Activated T-helper 2 cell treated with anti-CD3 and anti-CD28 coated beads, Interferon-gamma antibody, Interleukin-2, Interleukin-4, amounts not matched to agents 10 μg/mL and 5 μg/mL and 100 μg/mL, durations not matched to agents 14 hours and 24 hours and 36 hours (primary cell): ENCODE data around the gene MTHFR. TPM values are rescaled to one million over a fixed set of nuclear protein-coding genes. Genes with fewer than 3 reads are reported as not detected.

Experiments used
- DNase-seq: peaks from one replicate; pipeline ENCODE4 v3.0.0; 2021; ENCODE audit warnings: low spot score
- H3K27ac Mint-ChIP-seq: one replicate; pipeline ENCODE4 v1.8.0; 2021; ENCODE audit warnings: mixed read lengths
- H3K27me3 Mint-ChIP-seq: one replicate; pipeline ENCODE4 v1.8.0; 2021; ENCODE audit warnings: low read depth, mixed read lengths
- H3K36me3 Mint-ChIP-seq: one replicate; pipeline ENCODE4 v1.8.0; 2021; ENCODE audit warnings: low read depth, mixed read lengths
- H3K4me1 Mint-ChIP-seq: one replicate; pipeline ENCODE4 v1.8.0; 2021; ENCODE audit warnings: low read depth, mixed read lengths
- H3K4me3 Mint-ChIP-seq: one replicate; pipeline ENCODE4 v1.8.0; 2021; ENCODE audit warnings: low read depth, mild to moderate bottlenecking, moderate library complexity, mixed read lengths
- H3K9me3 Mint-ChIP-seq: one replicate; pipeline ENCODE4 v1.8.0; 2021; ENCODE audit warnings: mixed read lengths
- intact Hi-C: fragments of 100-400 bp; cut with micrococcal nuclease; formaldehyde crosslinking; loops from one replicate; pipeline ENCODE4 v1.15.1; 2023
- total RNA-seq: library from RNA; stranded (reverse); gene quantifications from 2 replicates; pipeline ENCODE4 v1.2.3, GENCODE V29; 2022

MTHFR gene
- total RNA-seq, 1 donor from 2014 or later = 18.8 TPM

DNA sequence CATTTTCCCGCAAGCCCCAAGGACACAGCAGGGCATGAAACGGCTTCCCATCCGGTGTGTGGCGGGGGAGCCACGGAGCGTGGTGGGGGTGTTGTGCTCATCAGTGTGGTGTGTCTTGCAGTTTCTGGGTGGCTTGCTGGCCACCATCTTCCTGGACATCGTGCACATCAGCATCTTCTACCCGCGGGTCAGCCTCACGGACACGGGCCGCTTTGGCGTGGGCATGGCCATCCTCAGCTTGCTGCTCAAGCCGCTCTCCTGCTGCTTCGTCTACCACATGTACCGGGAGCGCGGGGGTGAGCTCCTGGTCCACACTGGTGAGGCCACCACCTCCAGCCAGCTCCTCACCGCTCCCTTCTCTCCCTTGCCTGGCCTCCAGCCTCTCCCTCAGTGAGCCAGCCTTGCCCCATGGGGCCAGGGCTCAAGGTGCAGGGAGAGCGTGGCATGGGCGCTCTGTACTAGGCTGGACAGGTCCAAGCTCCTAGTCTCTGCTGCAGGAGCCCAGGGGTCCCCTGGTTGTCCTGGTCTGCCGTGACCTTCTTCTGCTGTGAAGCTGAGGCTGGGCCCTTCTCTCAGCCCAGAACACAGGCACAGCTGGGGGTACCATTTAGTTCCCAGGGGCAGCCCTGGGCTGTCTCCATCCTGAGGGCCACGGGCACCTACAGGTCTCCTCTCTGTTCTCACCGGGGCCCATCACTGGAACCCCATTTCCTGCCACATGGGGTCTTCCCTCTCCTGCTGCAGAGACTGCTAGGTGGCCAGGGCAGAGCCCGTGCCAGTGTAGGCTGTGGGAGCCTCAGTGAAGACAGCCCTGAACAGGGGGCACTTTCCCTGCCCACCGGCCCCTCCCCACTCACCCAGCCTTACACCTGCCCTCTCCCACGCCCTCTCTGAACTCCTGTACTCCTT, 57.2 kb downstream of the MTHFR start:
- no peaks in the 10 kb centered on the region for H3K27me3 Mint-ChIP-seq
- H3K4me3 Mint-ChIP-seq = no peak overlapping the region
- intact Hi-C loops = no loop called here
- no peak overlapping the region for H3K27ac Mint-ChIP-seq
- peaks cover 19% of the 10 kb centered on the region for H3K36me3 Mint-ChIP-seq
- no peak for DNase-seq
- H3K9me3 Mint-ChIP-seq = no peaks in the 10 kb centered on the region
- H3K4me1 Mint-ChIP-seq = peaks cover 10% of the 10 kb centered on the region

- H3K4me3 Mint-ChIP-seq = no peak overlapping the region
- intact Hi-C loops = no loop called here
- H3K36me3 Mint-ChIP-seq = peaks cover 19% of the 10 kb centered on the region
These were observed 58.8 kb downstream of the MTHFR start for GRCh38 chr1:11746795-11747487.

GRCh38 chr1:11746092-11746491, 59.7 kb downstream of the MTHFR start:
- intact Hi-C loops = no loop called here

More at GRCh38 chr1:11746795-11747487, 58.8 kb downstream of the MTHFR start:
- peaks cover 4% of the 10 kb centered on the region for H3K27me3 Mint-ChIP-seq
- H3K4me1 Mint-ChIP-seq = peaks cover 16% of the 10 kb centered on the region
- H3K27ac Mint-ChIP-seq = no peak overlapping the region
- no peaks in the 10 kb centered on the region for H3K9me3 Mint-ChIP-seq
- DNase-seq = no peak

GRCh38 chr1:11744287-11744686, 61.5 kb downstream of the MTHFR start:
- Mint-ChIP-seq H3K4me3 (no peak overlapping the region), H3K27me3 (peaks cover 6% of the 10 kb centered on the region), H3K36me3 (peaks cover 21% of the 10 kb centered on the region), H3K27ac (no peak overlapping the region), H3K4me1 (peaks cover 40% of the 10 kb centered on the region), H3K9me3 (no peaks in the 10 kb centered on the region)
- no peak for DNase-seq
- intact Hi-C loops = no loop called here

More at GRCh38 chr1:11746092-11746491, 59.7 kb downstream of the MTHFR start:
- H3K27ac Mint-ChIP-seq = no peak overlapping the region
- peaks cover 4% of the 10 kb centered on the region for H3K27me3 Mint-ChIP-seq
- DNase-seq = no peak
- H3K36me3 Mint-ChIP-seq = peaks cover 19% of the 10 kb centered on the region
- H3K9me3 Mint-ChIP-seq = no peaks in the 10 kb centered on the region
- H3K4me3 Mint-ChIP-seq = no peak overlapping the region
- H3K4me1 Mint-ChIP-seq = peaks cover 25% of the 10 kb centered on the region

DNA sequence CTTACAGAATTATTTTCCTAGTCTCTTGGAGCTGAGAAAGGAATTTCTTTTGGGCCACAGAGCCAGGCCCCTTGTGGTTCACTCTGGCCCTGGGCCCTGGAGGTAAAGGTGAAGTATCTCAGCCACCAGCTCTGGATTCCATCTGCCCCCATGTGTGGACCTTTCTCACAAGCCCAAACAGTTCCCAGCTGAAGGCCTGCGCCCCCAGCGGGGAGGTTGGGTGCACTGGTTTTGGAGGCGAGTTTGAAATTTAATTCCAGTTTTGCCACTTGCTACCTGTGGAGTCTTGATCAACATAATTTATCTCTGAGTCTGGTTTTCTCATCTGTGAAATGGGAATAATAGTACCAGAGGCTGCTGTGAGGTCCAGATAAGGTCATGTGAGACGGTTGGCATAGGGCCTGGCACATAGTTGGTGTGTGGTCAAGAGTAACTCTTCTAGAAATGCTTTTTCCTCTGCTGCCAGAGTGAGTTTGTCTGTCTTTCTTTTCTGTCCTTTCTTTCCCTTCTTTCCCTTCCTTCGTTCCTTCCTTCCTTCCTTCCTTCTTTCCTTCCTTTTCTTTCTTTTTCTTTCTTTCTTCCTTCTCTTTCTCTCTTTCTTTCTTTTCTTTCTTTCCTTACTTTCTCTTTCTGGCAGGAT, 63.7 kb downstream of the MTHFR start:
- intact Hi-C loops = no loop called here
- no peak for DNase-seq
- Mint-ChIP-seq H3K27ac (no peak overlapping the region), H3K36me3 (peaks cover 16% of the 10 kb centered on the region), H3K4me1 (peaks cover 42% of the 10 kb centered on the region), H3K27me3 (peaks cover 8% of the 10 kb centered on the region), H3K9me3 (no peaks in the 10 kb centered on the region), H3K4me3 (no peak overlapping the region)

- Mint-ChIP-seq H3K9me3 (no peaks in the 10 kb centered on the region), H3K27ac (no peak overlapping the region), H3K4me1 (peaks cover 46% of the 10 kb centered on the region), H3K4me3 (peak overlapping the region; percentile 17), H3K36me3 (peaks cover 12% of the 10 kb centered on the region), H3K27me3 (peaks cover 8% of the 10 kb centered on the region)
- DNase-seq = no peak
- intact Hi-C loops = no loop called here
These were observed 64.3 kb downstream of the MTHFR start for GRCh38 chr1:11741482-11741881.

DNA sequence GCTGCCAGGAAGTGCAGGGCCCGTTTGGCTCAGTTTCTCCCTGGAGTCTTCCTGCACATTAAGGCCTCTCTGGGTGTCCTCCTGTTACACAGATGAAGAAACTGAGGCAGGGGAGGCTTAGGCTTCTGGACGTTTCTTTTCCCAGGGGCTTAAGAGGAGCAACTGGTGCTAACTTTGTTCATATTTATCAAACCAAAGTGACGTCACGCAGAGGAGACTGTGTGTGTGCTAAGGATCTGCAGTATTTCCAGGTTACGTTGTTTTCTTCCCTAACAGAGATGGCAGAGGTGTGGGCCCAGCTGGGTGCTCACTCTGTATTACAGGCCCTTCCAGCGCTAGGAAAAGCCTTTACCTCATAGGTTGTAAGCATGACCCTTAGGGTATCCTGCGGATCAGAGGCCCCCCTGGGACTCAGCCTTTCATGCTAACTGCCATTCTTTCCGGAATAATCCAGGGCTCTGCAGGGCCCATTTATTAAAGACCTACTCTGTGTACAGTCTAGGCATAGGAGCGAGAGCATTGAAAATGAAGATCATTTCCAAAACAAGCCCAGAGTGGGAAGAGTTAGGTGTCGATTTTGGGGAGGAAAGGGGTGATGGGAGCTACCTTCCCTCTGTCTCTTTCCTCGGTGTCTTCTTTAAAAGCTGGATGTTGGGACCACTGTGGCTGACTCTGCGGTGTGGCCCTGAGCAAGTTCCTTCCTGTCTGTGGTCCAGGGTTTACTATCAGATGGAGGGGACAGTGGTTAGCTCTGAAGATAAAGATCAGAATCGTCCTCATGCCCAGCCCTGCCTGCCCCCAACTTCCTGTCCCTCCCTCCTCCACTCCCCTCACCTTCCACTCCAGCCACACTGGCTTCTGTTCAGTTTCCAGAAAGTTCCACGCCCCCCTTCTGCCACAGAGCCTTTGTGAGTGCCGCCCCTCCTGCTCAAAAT, 65.2 kb downstream of the MTHFR start:
- Mint-ChIP-seq H3K9me3 (no peaks in the 10 kb centered on the region), H3K4me1 (peaks cover 45% of the 10 kb centered on the region), H3K27ac (peak overlapping the region; percentile 28), H3K27me3 (peaks cover 8% of the 10 kb centered on the region), H3K4me3 (peak overlapping the region; percentile 33), H3K36me3 (peaks cover 4% of the 10 kb centered on the region)
- intact Hi-C loops = no loop called here
- peak; percentile 50 for DNase-seq

DNA sequence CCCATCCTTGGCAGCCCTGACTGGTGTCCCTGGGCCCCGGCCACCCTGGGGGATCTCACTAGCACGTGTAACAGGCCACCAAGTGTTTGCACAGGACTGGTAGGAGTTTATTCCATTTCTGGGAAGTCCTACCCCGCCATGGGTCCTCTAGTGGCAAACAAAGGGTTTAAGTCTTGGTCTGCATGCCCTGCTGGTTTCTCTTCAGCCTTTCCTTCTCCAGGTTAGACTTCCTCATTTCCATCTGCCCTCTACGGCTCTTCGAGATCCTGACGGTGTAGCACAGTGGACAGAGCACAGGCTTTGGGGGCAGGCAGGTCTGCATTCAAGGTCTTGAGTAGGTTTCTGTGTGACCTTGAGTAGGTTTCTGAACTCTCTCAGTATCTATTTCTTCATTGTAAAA, 67.0 kb downstream of the MTHFR start:
- no peak for DNase-seq
- peaks cover 10% of the 10 kb centered on the region for H3K27me3 Mint-ChIP-seq
- no peak overlapping the region for H3K27ac Mint-ChIP-seq
- no peaks in the 10 kb centered on the region for H3K9me3 Mint-ChIP-seq
- H3K4me3 Mint-ChIP-seq = no peak overlapping the region
- H3K4me1 Mint-ChIP-seq = peaks cover 48% of the 10 kb centered on the region
- peaks cover 2% of the 10 kb centered on the region for H3K36me3 Mint-ChIP-seq
- intact Hi-C loops = loop anchor here (5.0 kb wide), 1 partner anchor 56 kb away; the partner anchor contains the start of gene MAD2L2

- DNase-seq = no peak
- intact Hi-C loops = loop anchor here (5.0 kb wide), 1 partner anchor 56 kb away; the partner anchor contains the start of gene MAD2L2
- no peak overlapping the region for H3K4me3 Mint-ChIP-seq
- H3K27ac Mint-ChIP-seq = no peak overlapping the region
- H3K27me3 Mint-ChIP-seq = peaks cover 10% of the 10 kb centered on the region
- H3K4me1 Mint-ChIP-seq = peaks cover 51% of the 10 kb centered on the region
- peaks cover 2% of the 10 kb centered on the region for H3K36me3 Mint-ChIP-seq
- no peaks in the 10 kb centered on the region for H3K9me3 Mint-ChIP-seq
These were observed 67.7 kb downstream of the MTHFR start for GRCh38 chr1:11738096-11738495.

GRCh38 chr1:11736746-11737639, 68.8 kb downstream of the MTHFR start:
- intact Hi-C loops = loop anchor here (5.0 kb wide), 1 partner anchor 55 kb away; the partner anchor contains the start of gene MAD2L2
- Mint-ChIP-seq H3K36me3 (peaks cover 2% of the 10 kb centered on the region), H3K27ac (no peak overlapping the region), H3K9me3 (no peaks in the 10 kb centered on the region), H3K4me1 (peaks cover 47% of the 10 kb centered on the region), H3K27me3 (peaks cover 6% of the 10 kb centered on the region), H3K4me3 (peak overlapping the region; percentile 96)
- peak; percentile 33 for DNase-seq
